ENCODE results near the gene FNTB.
A peak's percentile ranks its signal among the peaks of the same experiment; 100 is the strongest.

FNTB gene

GRCh38 chr14:64973826-64974225 lies 12.9 kb upstream of the FNTB start:
- no peak for DNase-seq

- no peak for DNase-seq
Observed at GRCh38 chr14:64974563-64974962, 12.1 kb upstream of the FNTB start.

- DNase-seq = no peak
Observed at GRCh38 chr14:64979336-64980074, 7.2 kb upstream of the FNTB start.

- DNase-seq = peak in 3 of 58 donors; percentile 8 to 31 (median 16)
Observed at GRCh38 chr14:64983439-64984310, 3.0 kb upstream of the FNTB start.

DNA sequence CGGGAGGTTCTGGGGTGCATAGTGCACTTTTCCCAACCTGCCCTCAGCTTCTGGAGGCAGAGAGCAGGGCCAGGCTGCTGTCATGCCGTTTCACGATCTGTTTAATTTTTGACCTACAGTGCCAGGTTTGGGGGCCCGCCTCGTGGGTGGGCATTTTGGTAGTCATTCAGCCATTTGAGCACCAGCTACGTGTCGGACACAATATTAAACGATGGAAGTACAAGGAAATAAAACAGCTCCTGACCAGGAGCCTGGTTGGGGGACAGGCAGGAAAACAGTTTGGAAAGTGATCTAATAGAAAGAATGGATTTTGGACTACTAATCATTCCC lies 708 bp downstream of the FNTB start:
- DNase-seq = no peak

GRCh38 chr14:64990296-64990695 lies 3.6 kb downstream of the FNTB start:
- DNase-seq = no peak

GRCh38 chr14:64990939-64991338 lies 4.2 kb downstream of the FNTB start:
- DNase-seq = no peak

GRCh38 chr14:64992328-64992885 lies 5.7 kb downstream of the FNTB start:
- DNase-seq = no peak

GRCh38 chr14:64993266-64993930 lies 6.7 kb downstream of the FNTB start:
- DNase-seq = no peak

DNA sequence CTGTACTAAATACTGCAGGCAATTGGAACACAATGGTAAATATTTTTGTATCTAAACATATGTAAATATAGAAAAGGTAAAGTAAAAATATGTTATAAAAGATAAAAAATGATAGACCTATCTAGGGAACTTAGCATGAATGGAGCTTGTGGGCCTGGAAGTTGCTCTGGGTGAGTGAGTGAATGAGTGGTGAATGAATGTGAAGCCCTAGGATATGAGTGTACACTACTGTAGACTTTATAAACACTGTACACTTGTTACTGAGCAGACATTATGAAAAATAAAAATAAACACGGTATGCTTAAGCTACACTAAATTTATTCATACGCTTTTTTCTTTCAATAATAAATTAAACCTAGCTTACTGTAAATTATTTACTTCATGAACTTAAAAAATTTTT lies 7.8 kb downstream of the FNTB start:
- no peak for DNase-seq

DNA sequence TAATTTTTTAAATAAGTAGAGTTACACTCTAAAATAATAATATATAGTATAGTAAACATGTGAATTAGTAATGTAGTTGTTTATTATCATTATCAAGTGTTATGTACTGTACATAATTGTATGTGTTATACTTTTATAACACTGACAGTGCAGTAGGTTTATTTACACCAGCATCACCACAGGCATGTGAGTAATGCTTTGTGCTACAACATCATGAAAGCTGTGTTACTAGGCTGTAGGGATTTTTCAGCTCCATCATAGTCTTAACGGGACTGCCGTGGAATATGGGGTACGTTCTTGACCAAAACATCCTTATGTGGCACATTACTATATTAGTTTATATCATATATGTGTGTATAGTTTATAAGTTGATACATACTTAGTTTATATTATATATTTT lies 8.6 kb downstream of the FNTB start:
- DNase-seq = no peak

GRCh38 chr14:64997108-64997794 lies 10.6 kb downstream of the FNTB start:
- peak in 12 of 58 donors; percentile 5 to 37 (median 20) for DNase-seq

DNA sequence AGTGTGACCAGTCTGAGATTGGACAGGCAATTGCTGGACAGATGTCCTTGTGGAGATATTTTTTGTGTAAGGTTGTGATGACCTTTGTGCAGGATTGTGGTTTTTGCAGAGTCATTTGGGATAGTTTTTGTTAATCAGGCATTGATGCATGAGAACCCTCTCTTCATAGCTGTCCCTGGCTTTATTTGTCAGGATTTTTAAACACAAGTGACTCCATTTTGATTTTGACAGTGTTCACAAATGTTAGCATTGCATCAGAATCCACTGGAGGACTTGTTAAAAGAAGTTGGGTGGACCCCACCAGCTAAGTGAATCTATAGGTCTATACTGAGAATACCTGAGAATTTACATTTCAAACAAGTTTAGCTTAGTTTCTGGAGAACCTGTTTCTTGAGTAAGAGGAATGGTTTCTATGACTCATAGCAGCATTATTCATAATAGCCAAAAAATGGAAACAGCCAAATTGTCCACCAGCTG lies 11.8 kb downstream of the FNTB start:
- no peak for DNase-seq

- DNase-seq = no peak
Observed at GRCh38 chr14:65000898-65001591, 14.3 kb downstream of the FNTB start.

DNA sequence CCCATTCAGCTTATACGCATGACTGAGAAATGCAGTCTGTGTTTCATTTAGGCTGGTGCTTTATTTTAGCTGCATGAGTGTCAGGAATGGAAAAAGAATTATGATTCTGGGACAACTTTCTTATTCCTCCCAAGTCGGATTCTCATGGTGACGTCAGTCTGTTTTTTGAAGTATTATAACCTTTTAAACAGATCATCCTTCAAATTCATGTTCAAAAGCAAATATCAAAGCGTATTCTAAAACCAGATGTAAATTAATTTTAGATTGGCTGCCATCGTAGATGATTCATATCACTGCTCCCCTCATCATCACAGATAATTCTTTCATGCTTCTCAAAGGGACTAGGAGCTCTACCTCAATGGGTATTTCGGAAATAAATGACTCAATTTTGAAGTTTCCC lies 15.0 kb downstream of the FNTB start:
- DNase-seq = no peak

DNA sequence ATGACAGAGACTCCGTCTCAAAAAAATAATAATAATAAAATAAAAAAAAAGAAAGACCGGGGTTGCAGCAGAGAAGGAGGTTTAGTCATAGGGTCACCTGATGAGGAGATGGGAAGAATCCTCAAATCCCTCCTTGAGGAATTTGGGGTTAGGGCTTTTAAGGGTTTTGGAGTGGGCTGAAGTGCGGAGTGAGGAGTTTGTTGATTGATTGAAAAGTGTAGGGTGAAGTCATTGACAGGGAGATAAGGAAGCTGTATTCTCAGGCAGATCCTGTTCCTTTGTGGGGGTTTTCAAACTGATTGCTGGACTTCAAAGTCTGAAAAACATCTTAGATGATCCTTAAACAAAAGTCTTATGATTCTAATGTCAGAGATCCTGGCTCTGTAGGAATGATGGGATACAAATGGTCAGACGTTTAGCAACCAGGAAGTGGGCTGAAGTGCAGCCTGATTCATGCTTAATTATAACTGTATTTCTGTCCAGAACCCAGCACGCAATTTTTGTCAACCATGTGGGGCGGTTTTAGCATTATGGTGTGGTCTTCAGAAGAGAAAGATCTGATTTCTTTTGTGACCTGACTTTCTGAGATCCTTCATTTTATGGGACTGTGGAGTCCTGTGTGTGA lies 16.0 kb downstream of the FNTB start:
- DNase-seq = no peak

DNA sequence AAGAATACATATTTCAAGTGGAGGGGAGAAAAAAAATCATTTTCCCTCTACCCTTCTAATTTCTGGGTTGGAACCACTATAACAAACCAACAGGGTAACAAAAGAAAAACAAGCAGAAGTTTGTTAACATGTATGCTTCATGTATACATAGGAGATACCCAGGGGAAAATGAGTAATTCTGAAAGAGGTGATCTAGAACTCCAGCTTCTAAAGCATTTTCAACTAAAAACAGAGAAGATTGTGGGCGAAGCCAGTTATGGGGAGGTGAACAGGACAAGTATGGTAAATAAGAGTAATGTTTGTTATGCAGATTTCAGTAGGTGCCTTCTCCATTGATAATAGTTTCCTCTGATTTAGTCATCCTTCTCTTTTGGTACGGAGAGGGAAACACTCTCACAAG lies 16.7 kb downstream of the FNTB start:
- no peak for DNase-seq

- peak in 2 of 58 donors; percentile 9 to 22 for DNase-seq
Observed at GRCh38 chr14:65006261-65006721, 19.6 kb downstream of the FNTB start.

DNA sequence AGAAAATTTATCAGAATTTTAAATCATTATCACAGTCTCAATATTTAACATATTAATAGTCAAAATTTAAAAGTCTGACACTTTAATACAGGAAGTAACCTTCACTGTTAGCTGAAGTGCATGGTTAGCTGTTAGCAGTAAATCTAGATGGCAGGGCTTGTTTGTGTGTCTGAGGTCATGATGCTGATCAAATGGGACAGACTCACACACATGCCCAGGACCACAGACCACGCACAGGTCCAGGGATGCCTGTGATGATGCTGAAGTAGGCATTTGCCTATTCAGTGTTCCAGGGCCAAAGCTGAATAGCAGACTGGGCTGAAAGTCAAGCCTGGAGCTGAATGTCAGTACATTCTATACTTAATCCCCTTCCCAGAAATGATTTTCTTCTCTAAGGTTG lies 20.5 kb downstream of the FNTB start:
- no peak for DNase-seq

Measured in anterior cingulate cortex (tissue), 58 donors.